AG04450 (cell line): ENCODE results near the gene TRIM41. TPM values are rescaled to one million over a fixed set of nuclear protein-coding genes. Genes with fewer than 3 reads are reported as not detected.
"Not testable (repeated sequence)": the region's sequence is repeated elsewhere in the genome, so short reads cannot be mapped to it uniquely, and the experiment has no call there.

Experiments
- CTCF ChIA-PET: fragments of 300-600, 350-600 bp; formaldehyde crosslinking; extraction: SDS; loops from one replicate; lab custom pipeline; 2022; ENCODE audit warnings: antibody characterized with exemption, inconsistent platforms; lab: Charles Lee
- POLR2A ChIA-PET: fragments of 350-600 bp; formaldehyde crosslinking; extraction: SDS; loops from one replicate; lab custom pipeline; 2021; ENCODE audit warnings: antibody characterized with exemption, inconsistent platforms; lab: Yijun Ruan, JAX
- DNase-seq: peaks from one replicate; pipeline ENCODE4 v3.0.0-alpha.2; 2011; ENCODE audit warnings: low read depth, low spot score
- H3K27ac ChIP-seq: one replicate; pipeline ENCODE4 v1.5.1; 2012; ENCODE audit warnings: low read depth, low read length, control low read depth
- H3K27me3 ChIP-seq: one replicate; pipeline ENCODE4 v1.6.0; 2012; ENCODE audit warnings: low read length; ENCODE audit not compliant: control insufficient read depth, insufficient read depth
- H3K4me3 ChIP-seq: 2 replicates; pipeline ENCODE4 v1.5.1; 2011; ENCODE audit warnings: mild to moderate bottlenecking, low read depth, low read length, control low read depth
- H3K9me3 ChIP-seq: 2 replicates; pipeline ENCODE4 v1.5.1; 2012; ENCODE audit warnings: low read length; ENCODE audit not compliant: control insufficient read depth, insufficient read depth
- polyA plus RNA-seq: library from polyadenylated mRNA; depleted of rRNA; stranded (reverse); fragments of >200 nt; gene quantifications from 2 replicates; pipeline ENCODE4 v1.2.3, GENCODE V29; 2011
- TF ChIP-seq, protein P1 (sequence below): IDR thresholded peaks from 2 replicates; pipeline ENCODE4 v1.5.1; 2011; ENCODE audit warnings: low read depth, low read length, control low read depth, inconsistent platforms

TRIM41 gene
- polyA plus RNA-seq, 1 experiment, result 11.5 TPM

DNA sequence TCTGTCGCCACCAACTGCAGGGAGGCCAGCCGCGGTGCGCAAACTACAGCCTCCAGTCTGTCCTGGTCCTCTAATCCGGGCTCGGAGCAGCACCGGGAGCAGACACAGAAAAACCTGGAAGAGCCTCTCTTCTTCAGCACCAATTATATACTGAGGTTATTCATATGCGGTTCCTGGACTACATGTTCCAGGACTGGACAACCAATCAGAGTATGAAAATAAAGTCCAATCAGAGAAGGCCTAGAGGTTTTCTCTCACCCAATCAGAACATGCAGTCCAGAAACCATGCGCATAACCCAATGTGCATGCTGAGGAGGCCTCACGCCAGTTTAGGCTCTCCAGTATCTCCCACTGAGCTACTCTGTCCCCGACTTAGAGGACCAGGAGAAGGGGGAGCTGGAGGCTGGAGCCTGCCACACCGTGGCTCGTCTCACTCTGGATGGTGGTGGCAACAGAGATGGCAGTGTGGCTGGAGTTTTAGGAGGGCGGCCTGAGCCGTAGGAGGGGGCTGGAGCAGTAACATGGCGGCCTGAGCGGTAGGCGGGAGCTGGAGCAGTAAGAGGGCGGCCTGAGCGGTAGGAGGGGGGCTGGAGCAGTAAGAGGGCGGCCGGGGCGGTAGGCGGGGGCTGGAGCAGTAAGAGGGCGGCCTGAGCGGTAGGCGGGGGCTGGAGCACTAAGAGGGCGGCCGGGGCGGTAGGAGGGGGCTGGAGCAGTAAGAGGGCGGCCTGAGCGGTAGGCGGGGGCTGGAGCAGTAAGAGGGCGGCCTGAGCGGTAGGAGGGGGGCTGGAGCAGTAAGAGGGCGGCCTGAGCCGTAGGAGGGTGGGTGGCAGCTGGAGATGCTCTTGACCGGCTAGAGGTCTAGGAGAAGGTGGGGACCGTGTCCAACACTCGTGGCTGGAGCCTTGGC is 58.2 kb downstream of the TRIM41 start:
- no peaks in the 10 kb centered on the region for H3K27me3 ChIP-seq
- H3K27ac ChIP-seq, result no peak overlapping the region
- ChIA-PET POLR2A (no interaction called here), CTCF (no interaction called here)
- TF ChIP-seq, protein P1, sequence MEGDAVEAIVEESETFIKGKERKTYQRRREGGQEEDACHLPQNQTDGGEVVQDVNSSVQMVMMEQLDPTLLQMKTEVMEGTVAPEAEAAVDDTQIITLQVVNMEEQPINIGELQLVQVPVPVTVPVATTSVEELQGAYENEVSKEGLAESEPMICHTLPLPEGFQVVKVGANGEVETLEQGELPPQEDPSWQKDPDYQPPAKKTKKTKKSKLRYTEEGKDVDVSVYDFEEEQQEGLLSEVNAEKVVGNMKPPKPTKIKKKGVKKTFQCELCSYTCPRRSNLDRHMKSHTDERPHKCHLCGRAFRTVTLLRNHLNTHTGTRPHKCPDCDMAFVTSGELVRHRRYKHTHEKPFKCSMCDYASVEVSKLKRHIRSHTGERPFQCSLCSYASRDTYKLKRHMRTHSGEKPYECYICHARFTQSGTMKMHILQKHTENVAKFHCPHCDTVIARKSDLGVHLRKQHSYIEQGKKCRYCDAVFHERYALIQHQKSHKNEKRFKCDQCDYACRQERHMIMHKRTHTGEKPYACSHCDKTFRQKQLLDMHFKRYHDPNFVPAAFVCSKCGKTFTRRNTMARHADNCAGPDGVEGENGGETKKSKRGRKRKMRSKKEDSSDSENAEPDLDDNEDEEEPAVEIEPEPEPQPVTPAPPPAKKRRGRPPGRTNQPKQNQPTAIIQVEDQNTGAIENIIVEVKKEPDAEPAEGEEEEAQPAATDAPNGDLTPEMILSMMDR, result no peak
- H3K4me3 ChIP-seq, result no peak overlapping the region
- no peak for DNase-seq
- H3K9me3 ChIP-seq, result peaks cover 6% of the 10 kb centered on the region; the same call in 1 of the 2 replicates

DNA sequence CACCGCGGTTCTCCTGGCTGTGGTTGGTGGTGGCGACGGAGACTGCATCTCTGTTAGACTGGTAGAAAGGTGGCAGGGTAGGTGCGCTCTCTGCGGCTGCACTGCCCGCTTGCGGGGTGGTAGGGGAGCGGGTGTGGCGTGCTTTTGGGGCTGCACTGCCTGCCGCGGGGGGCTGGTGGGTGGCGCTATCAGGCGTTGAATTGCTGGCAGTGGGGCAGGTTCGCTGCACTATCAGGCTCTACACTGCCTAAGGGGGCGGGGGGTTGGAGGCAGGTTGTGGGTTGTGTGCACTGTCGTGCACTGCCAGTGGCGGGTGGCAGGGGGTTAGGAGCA is 58.9 kb downstream of the TRIM41 start:
- Histone ChIP-seq H3K4me3 (no peak overlapping the region), H3K27me3 (no peaks in the 10 kb centered on the region), H3K27ac (no peak overlapping the region), H3K9me3 (peaks cover 6% of the 10 kb centered on the region; the same call in 1 of the 2 replicates)
- ChIA-PET POLR2A (no interaction called here), CTCF (no interaction called here)
- no peak for DNase-seq
- TF ChIP-seq, protein P1, result no peak

DNA sequence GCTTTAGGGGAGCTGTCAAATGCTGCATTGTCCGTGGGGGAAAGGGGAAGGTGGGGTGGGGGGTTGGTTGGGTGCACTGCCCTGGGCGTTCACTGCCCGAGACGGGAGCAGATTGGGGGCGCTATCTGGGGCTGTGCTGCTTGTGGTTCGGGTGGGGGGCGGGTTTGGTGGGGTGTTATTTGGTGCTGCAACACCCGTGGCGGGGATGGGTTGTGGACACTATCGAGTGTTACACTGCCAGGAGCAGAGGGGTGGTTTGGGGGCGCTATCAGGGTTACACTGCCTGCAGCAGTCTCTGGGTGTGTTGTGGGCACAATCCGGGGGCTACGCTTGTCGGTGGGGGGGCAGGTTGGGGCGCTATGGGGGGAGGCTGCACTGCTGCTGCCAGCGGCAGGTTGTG is 59.3 kb downstream of the TRIM41 start:
- H3K27me3 ChIP-seq, H3K4me3 ChIP-seq, H3K9me3 ChIP-seq, H3K27ac ChIP-seq, DNase-seq, POLR2A ChIA-PET, CTCF ChIA-PET: not testable (repeated sequence)

DNA sequence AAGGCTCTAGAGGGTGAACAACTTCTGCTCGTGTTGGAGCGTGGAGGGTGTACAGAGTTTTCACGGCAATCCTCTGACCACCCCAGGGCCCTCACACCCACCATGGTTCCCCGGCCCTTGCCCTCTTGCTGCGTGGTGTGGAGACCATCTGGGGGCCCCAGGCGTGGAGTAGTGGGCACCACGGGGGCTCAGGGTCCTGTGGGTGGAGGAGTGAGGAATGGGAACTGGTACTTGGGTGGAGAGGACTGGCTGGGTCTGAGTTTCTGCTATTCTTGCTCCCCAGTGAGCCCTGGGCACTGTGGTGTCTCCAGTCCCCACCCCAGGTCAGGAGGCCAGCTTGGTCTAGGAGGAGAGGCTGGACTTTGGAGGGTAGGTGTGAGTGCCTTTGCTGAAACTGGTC is 59.8 kb downstream of the TRIM41 start:
- Histone ChIP-seq H3K4me3 (no peak overlapping the region), H3K27me3 (no peaks in the 10 kb centered on the region), H3K9me3 (peaks cover 6% of the 10 kb centered on the region; the same call in 1 of the 2 replicates), H3K27ac (no peak overlapping the region)
- TF ChIP-seq, protein P1, result no peak
- ChIA-PET CTCF (no interaction called here), POLR2A (no interaction called here)
- no peak for DNase-seq

DNA sequence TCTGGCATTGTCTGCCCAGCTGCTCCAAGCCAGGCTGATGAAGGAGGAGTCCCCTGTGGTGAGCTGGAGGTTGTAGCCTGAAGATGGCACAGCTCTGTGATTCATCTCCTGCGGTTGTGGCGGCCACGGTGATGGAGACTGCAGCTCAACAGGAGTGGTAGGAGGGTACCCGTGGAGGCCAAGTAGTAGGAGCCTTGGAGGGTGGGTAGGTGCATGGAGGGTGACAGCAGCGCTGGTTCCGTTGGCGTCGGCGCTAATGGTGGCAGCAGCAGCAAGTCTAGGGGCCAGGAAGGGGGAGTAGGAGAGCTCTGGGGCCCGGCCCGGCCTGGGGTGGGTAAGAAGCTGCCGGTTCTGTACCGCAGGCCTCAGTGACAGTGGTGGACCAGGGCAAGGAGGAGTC is 60.3 kb downstream of the TRIM41 start:
- peaks cover 6% of the 10 kb centered on the region; the same call in 1 of the 2 replicates for H3K9me3 ChIP-seq
- TF ChIP-seq, protein P1, result no peak
- ChIA-PET CTCF (no interaction called here), POLR2A (no interaction called here)
- DNase-seq, result no peak
- no peak overlapping the region for H3K27ac ChIP-seq
- H3K4me3 ChIP-seq, result no peak overlapping the region
- no peaks in the 10 kb centered on the region for H3K27me3 ChIP-seq

DNA sequence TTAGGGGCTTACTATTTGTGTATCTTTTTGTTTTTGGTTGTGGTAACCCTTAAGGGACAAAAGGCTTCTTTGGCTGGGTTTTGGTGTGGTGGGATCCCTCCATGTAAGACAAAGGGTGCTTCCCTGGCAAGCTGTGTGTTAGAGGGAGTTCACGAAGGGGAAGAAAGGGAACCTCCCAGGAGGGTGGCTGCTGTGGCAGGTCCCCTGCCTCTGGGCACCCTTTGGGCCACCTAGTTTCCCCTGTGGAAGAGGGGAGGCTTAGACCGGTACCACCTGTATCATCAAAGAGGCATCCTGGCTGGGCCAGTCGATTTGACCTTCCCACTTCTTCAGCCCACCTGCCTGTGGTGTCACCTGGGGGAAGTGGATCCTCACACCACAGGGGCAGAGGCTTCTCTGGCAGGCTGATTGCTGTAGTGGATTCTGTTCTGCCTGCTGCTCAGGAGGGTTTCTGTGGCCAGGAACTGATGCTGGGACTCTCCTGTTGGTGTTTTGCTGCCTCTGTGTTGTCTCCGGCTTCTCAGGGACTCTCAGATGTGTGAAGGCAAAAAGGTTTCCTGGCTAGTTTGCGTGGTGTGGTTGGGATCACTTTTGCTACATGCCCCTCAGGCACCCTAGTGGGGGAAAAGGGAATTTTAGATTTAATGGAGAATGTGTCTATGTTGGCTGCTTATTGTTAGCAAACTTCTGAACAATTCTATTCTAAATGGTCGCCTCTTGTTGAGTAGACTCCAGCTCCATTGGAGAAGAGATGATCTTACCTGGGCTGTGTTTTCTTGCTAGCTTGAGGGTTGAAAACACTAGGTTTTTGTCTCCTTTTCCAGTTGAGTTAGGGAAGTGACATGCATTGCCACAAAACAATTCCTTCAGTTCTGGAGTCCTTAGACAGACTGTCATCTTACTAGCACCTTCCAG is 61.0 kb downstream of the TRIM41 start:
- H3K9me3 ChIP-seq, H3K4me3 ChIP-seq, H3K27ac ChIP-seq, H3K27me3 ChIP-seq, POLR2A ChIA-PET, CTCF ChIA-PET, DNase-seq: not testable (repeated sequence)
